Colonic mucosa (tissue), 4 donors: ENCODE measurements around the gene PPM1H. TPM values are rescaled to one million over a fixed set of nuclear protein-coding genes. Genes with fewer than 3 reads are reported as not detected.

ENCODE experiments used
- DNase-seq: peaks from one replicate; pipeline ENCODE4 v3.0.0-alpha.2; 2020
- H3K27ac ChIP-seq: fragments of 200-600 bp; one replicate; pipeline ENCODE4 v1.8.0; 2021
- H3K27me3 ChIP-seq: fragments of 200-600 bp; one replicate; pipeline ENCODE4 v1.8.0; 2021
- H3K36me3 ChIP-seq: fragments of 200-600 bp; one replicate; pipeline ENCODE4 v1.8.0; 2021
- H3K4me1 ChIP-seq: fragments of 200-600 bp; one replicate; pipeline ENCODE4 v1.8.0; 2021; ENCODE audit warnings: mild to moderate bottlenecking
- H3K4me3 ChIP-seq: fragments of 200-600 bp; one replicate; pipeline ENCODE4 v1.8.0; 2021
- H3K9ac ChIP-seq, 2 donors: one replicate each; pipeline ENCODE4 v1.7.0; 2013; ENCODE audit warnings: control low read depth in 2 of 2, low read depth in 2 of 2, low read length in 2 of 2
- H3K9me3 ChIP-seq: fragments of 200-600 bp; one replicate; pipeline ENCODE4 v1.8.0; 2021
- intact Hi-C: fragments of 100-400 bp; cut with DNase I; formaldehyde crosslinking; loops from one replicate; pipeline ENCODE4 v1.14.1; 2022
- total RNA-seq, 2 donors: library from RNA; stranded (reverse); fragmentation: NEBNext Ultra II Directional in 1 of 2; extraction: Animal tissue kit (Norgen Biotek cat#: 25700) in 1 of 2; gene quantifications; one replicate each; pipeline ENCODE4 v1.2.1, GENCODE V29; 2021
- TF ChIP-seq, protein P1 (sequence below): fragments of 200-600 bp; IDR thresholded peaks from one replicate; pipeline ENCODE4 v1.8.0; 2022; ENCODE audit warnings: antibody characterized with exemption, mild to moderate bottlenecking
- donor health status: healthy.
- donor health status: DM: no; HTN: no; CAD: no.
- donor health status: DM: no; HTN: no; CAD: no.

Gene PPM1H
- total RNA-seq, 2 donors from 2014 or later: 7.4 to 8.1 TPM

DNA sequence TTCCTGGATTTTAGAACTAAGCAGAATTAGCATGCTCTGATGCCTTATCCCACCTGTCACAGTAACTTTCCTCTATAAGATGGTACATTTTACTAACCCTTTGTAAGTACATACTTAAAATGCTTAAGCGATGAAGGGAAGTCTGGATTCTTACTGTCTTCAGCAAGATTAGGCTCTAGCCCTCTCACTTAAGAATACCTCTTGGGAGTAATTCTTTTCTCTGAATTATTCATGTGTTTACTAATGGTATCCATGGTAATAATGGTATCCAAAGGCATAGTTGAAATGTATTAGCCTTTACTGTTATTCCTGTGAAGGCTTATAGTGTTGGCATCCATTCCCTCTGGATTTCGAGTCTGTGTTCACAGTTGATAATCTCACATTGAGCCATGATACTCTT lies 291.5 kb downstream of the PPM1H start:
- Histone ChIP-seq H3K4me1 (no peaks in the 10 kb centered on the region), H3K27me3 (no peaks in the 10 kb centered on the region), H3K9ac (no peak overlapping the region), H3K36me3 (no peaks in the 10 kb centered on the region), H3K27ac (no peak overlapping the region), H3K9me3 (no peaks in the 10 kb centered on the region), H3K4me3 (no peak overlapping the region)
- TF ChIP-seq, protein P1, sequence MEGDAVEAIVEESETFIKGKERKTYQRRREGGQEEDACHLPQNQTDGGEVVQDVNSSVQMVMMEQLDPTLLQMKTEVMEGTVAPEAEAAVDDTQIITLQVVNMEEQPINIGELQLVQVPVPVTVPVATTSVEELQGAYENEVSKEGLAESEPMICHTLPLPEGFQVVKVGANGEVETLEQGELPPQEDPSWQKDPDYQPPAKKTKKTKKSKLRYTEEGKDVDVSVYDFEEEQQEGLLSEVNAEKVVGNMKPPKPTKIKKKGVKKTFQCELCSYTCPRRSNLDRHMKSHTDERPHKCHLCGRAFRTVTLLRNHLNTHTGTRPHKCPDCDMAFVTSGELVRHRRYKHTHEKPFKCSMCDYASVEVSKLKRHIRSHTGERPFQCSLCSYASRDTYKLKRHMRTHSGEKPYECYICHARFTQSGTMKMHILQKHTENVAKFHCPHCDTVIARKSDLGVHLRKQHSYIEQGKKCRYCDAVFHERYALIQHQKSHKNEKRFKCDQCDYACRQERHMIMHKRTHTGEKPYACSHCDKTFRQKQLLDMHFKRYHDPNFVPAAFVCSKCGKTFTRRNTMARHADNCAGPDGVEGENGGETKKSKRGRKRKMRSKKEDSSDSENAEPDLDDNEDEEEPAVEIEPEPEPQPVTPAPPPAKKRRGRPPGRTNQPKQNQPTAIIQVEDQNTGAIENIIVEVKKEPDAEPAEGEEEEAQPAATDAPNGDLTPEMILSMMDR: no peak
- intact Hi-C loops: no loop called here
- DNase-seq: no peak

DNA sequence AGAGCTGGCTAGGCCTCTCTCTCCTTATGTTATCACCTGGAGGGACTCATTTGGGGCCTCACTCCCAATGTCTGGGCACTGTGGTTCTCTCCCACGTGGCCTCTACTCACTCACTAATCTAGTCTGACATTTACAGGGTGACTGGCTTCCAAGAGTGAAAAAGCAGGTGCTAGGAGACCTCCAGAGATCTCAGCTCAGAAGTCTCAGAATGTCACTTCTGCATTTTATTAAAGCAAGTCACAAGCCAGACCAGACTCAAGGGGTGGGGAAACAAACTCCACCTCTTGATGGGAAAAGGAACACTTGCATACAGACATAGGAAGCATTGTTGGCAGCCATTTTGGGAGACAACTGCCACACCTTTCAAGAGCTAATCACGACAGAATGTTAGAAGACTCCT lies 292.5 kb downstream of the PPM1H start:
- intact Hi-C loops: no loop called here
- H3K27ac ChIP-seq: no peak overlapping the region
- H3K36me3 ChIP-seq: no peaks in the 10 kb centered on the region
- no peaks in the 10 kb centered on the region for H3K9me3 ChIP-seq
- no peaks in the 10 kb centered on the region for H3K4me1 ChIP-seq
- no peak overlapping the region for H3K9ac ChIP-seq
- TF ChIP-seq, protein P1: no peak
- no peak for DNase-seq
- H3K27me3 ChIP-seq: no peaks in the 10 kb centered on the region
- no peak overlapping the region for H3K4me3 ChIP-seq

GRCh38 chr12:62640910-62641448 lies 294.0 kb downstream of the PPM1H start:
- TF ChIP-seq, protein P1: no peak
- Histone ChIP-seq H3K9ac (no peak overlapping the region), H3K27ac (no peak overlapping the region), H3K27me3 (no peaks in the 10 kb centered on the region), H3K9me3 (no peaks in the 10 kb centered on the region), H3K4me3 (no peak overlapping the region), H3K36me3 (no peaks in the 10 kb centered on the region), H3K4me1 (no peaks in the 10 kb centered on the region)
- intact Hi-C loops: no loop called here
- no peak for DNase-seq

DNA sequence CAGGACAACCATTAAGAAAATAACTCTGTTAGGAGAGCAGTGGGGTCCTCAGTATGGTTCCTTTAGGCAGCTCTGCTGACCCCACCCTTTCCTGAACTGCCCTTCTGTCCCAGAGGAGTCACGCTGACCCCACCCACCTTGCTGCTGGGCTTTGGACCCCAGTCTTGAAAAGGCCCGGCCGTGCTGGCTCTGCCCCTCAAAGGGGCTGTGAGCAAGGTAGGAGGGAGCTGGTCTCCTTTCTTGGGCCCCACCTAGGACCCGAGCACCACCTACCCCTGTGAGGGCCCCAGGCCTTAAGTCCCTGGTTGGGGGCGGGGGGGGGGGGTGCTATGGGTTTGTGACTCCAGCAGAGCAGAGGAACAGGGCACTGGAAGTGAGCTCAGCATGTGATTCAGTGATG lies 297.3 kb downstream of the PPM1H start:
- H3K27ac ChIP-seq: no peak overlapping the region
- TF ChIP-seq, protein P1: no peak
- no peak for DNase-seq
- H3K4me1 ChIP-seq: no peaks in the 10 kb centered on the region
- intact Hi-C loops: no loop called here
- H3K36me3 ChIP-seq: no peaks in the 10 kb centered on the region
- no peaks in the 10 kb centered on the region for H3K27me3 ChIP-seq
- no peak overlapping the region for H3K4me3 ChIP-seq
- H3K9ac ChIP-seq: no peak overlapping the region
- H3K9me3 ChIP-seq: no peaks in the 10 kb centered on the region

- intact Hi-C loops: no loop called here
- H3K36me3 ChIP-seq: no peaks in the 10 kb centered on the region
- TF ChIP-seq, protein P1: no peak
These were observed 299.3 kb downstream of the PPM1H start for GRCh38 chr12:62635649-62636048.

More at GRCh38 chr12:62635649-62636048, 299.3 kb downstream of the PPM1H start:
- no peaks in the 10 kb centered on the region for H3K27me3 ChIP-seq
- no peak overlapping the region for H3K9ac ChIP-seq
- DNase-seq: no peak
- no peaks in the 10 kb centered on the region for H3K4me1 ChIP-seq
- no peaks in the 10 kb centered on the region for H3K9me3 ChIP-seq
- H3K27ac ChIP-seq: no peak overlapping the region
- H3K4me3 ChIP-seq: no peak overlapping the region
